CD8-positive, alpha-beta memory T cell (primary cell): Measurements from ENCODE around the gene DNAH11. TPM values are rescaled to one million over a fixed set of nuclear protein-coding genes. Genes with fewer than 3 reads are reported as not detected.

Experiments
- CTCF ChIA-PET: fragments of 350-600 bp; sonication (Branson Sonifier 250); formaldehyde crosslinking; loops from one replicate; lab custom pipeline; 2021; ENCODE audit warnings: antibody characterized with exemption; lab: Charles Lee
- POLR2A ChIA-PET: fragments of 350-600 bp; sonication (Branson Sonifier 250); formaldehyde crosslinking; loops from one replicate; lab custom pipeline; 2021; ENCODE audit warnings: antibody characterized with exemption; lab: Charles Lee
- DNase-seq, 5 donors: peaks; one replicate each; pipeline versions ENCODE4 v3.0.0 to v3.0.0-alpha.2; 2020 to 2022; ENCODE audit warnings: mixed read lengths in 1 of 5
- H3K27ac ChIP-seq: one replicate; pipeline ENCODE4 v1.7.0; 2013; ENCODE audit warnings: low read depth, mild to moderate bottlenecking, low read length, moderate library complexity
- H3K27me3 ChIP-seq: 2 replicates; pipeline ENCODE4 v1.7.0; 2013; ENCODE audit warnings: low read length, mild to moderate bottlenecking; ENCODE audit not compliant: insufficient read depth, poor library complexity, severe bottlenecking
- H3K36me3 ChIP-seq: 2 replicates; pipeline ENCODE4 v1.7.0; 2013; ENCODE audit warnings: mild to moderate bottlenecking, low read length, moderate library complexity; ENCODE audit not compliant: insufficient read depth
- H3K4me1 ChIP-seq: 2 replicates; pipeline ENCODE4 v1.7.0; 2013; ENCODE audit warnings: mild to moderate bottlenecking, low read length, moderate library complexity; ENCODE audit not compliant: insufficient read depth
- H3K4me3 ChIP-seq: 2 replicates; pipeline ENCODE4 v1.7.0; 2013; ENCODE audit warnings: mild to moderate bottlenecking, low read length
- H3K9me3 ChIP-seq: 2 replicates; pipeline ENCODE4 v1.7.0; 2013; ENCODE audit warnings: mild to moderate bottlenecking, low read length
- H3K27ac Mint-ChIP-seq, 8 donors: one replicate each; pipeline ENCODE4 v1.8.0; 2020 to 2021; ENCODE audit warnings: mixed read lengths in 8 of 8, mild to moderate bottlenecking in 6 of 8, inconsistent platforms in 3 of 8, moderate library complexity in 3 of 8
- H3K27me3 Mint-ChIP-seq, 2 donors: one replicate each; pipeline ENCODE4 v1.8.0; 2020 to 2021; ENCODE audit warnings: mixed read lengths in 2 of 2, mild to moderate bottlenecking in 1 of 2, moderate library complexity in 1 of 2
- H3K36me3 Mint-ChIP-seq, 3 donors: one replicate each; pipeline ENCODE4 v1.8.0; 2020 to 2021; ENCODE audit warnings: mixed read lengths in 3 of 3, inconsistent platforms in 1 of 3, mild to moderate bottlenecking in 1 of 3
- H3K4me1 Mint-ChIP-seq, 3 donors: one replicate each; pipeline ENCODE4 v1.8.0; 2020 to 2021; ENCODE audit warnings: mixed read lengths in 3 of 3, inconsistent platforms in 1 of 3, mild to moderate bottlenecking in 1 of 3
- H3K4me3 Mint-ChIP-seq, 7 donors: one replicate each; pipeline ENCODE4 v1.8.0; 2020 to 2021; ENCODE audit warnings: mixed read lengths in 7 of 7, mild to moderate bottlenecking in 6 of 7, moderate library complexity in 4 of 7, inconsistent platforms in 2 of 7
- H3K9me3 Mint-ChIP-seq, 5 donors: one replicate each; pipeline ENCODE4 v1.8.0; 2020 to 2022; ENCODE audit warnings: mixed read lengths in 5 of 5, mild to moderate bottlenecking in 3 of 5, moderate library complexity in 2 of 5, inconsistent platforms in 1 of 5
- polyA plus RNA-seq: library from polyadenylated mRNA; unstranded; fragments of 300-500 nt; fragmentation: Illumina TruSeq; gene quantifications from one replicate; pipeline ENCODE4 v1.2.3, GENCODE V29; 2021
- total RNA-seq, 2 experiments: library from RNA; stranded (reverse); gene quantifications; one replicate each; pipeline ENCODE4 v1.2.3, GENCODE V29; 2021

DNAH11 gene
- total and polyA plus RNA-seq, 3 experiments from 2014 or later: 0.02 TPM; not detected in 2

GRCh38 chr7:21910253-21910652 is 367.4 kb downstream of the DNAH11 start:
- Mint-ChIP-seq H3K36me3 (peaks cover 0 to 12% (median 11%) of the 10 kb centered on the region in 3 donors), H3K4me1 (no peaks in the 10 kb centered on the region), H3K9me3 (no peaks in the 10 kb centered on the region), H3K4me3 (no peak overlapping the region), H3K27ac (no peak overlapping the region), H3K27me3 (no peaks in the 10 kb centered on the region)
- DNase-seq: no peak
- Histone ChIP-seq H3K36me3 (peaks cover 4% of the 10 kb centered on the region), H3K9me3 (no peaks in the 10 kb centered on the region), H3K27me3 (no peaks in the 10 kb centered on the region), H3K4me1 (no peaks in the 10 kb centered on the region), H3K4me3 (no peak overlapping the region), H3K27ac (no peak overlapping the region)
- CTCF ChIA-PET: no interaction called here
- POLR2A ChIA-PET: no interaction called here

GRCh38 chr7:21911341-21911875 is 368.6 kb downstream of the DNAH11 start:
- no peak overlapping the region for H3K4me3 ChIP-seq
- Mint-ChIP-seq H3K27ac (no peak overlapping the region), H3K4me1 (no peaks in the 10 kb centered on the region), H3K9me3 (no peaks in the 10 kb centered on the region), H3K4me3 (no peak overlapping the region), H3K27me3 (no peaks in the 10 kb centered on the region), H3K36me3 (peaks cover 0 to 11% (median 11%) of the 10 kb centered on the region in 3 donors)
- no peak for DNase-seq
- H3K27me3 ChIP-seq: no peaks in the 10 kb centered on the region
- no peaks in the 10 kb centered on the region for H3K9me3 ChIP-seq
- no peak overlapping the region for H3K27ac ChIP-seq
- no peaks in the 10 kb centered on the region for H3K4me1 ChIP-seq
- POLR2A ChIA-PET: no interaction called here
- CTCF ChIA-PET: no interaction called here
- H3K36me3 ChIP-seq: no peaks in the 10 kb centered on the region

DNA sequence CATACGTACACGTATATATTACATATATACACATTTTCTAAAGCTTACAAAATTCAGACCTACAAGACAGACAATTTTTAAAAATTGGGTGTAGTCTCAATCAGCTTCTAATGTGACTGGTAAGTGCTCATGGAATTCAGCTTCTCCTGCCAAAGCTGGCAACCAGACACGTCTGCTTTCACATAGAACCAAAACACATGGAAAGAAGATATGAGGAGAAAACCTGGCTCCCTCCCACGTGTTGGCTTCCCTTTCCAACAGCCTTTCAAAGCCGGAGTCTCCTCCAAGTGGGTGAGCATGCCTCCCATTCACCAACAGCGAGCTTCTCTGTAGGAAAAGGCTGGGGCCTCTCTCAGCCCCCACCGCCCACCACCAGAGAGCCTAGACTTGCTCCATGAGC is 369.5 kb downstream of the DNAH11 start:
- Histone ChIP-seq H3K4me3 (no peak overlapping the region), H3K27ac (no peak overlapping the region), H3K9me3 (no peaks in the 10 kb centered on the region), H3K4me1 (no peaks in the 10 kb centered on the region), H3K27me3 (no peaks in the 10 kb centered on the region), H3K36me3 (no peaks in the 10 kb centered on the region)
- peaks cover 0 to 11% (median 9%) of the 10 kb centered on the region in 3 donors for H3K36me3 Mint-ChIP-seq
- H3K27me3 Mint-ChIP-seq: no peaks in the 10 kb centered on the region
- no peak overlapping the region for H3K4me3 Mint-ChIP-seq
- POLR2A ChIA-PET: no interaction called here
- no peaks in the 10 kb centered on the region for H3K9me3 Mint-ChIP-seq
- H3K27ac Mint-ChIP-seq: no peak overlapping the region
- no peaks in the 10 kb centered on the region for H3K4me1 Mint-ChIP-seq
- no peak for DNase-seq
- CTCF ChIA-PET: no interaction called here

DNA sequence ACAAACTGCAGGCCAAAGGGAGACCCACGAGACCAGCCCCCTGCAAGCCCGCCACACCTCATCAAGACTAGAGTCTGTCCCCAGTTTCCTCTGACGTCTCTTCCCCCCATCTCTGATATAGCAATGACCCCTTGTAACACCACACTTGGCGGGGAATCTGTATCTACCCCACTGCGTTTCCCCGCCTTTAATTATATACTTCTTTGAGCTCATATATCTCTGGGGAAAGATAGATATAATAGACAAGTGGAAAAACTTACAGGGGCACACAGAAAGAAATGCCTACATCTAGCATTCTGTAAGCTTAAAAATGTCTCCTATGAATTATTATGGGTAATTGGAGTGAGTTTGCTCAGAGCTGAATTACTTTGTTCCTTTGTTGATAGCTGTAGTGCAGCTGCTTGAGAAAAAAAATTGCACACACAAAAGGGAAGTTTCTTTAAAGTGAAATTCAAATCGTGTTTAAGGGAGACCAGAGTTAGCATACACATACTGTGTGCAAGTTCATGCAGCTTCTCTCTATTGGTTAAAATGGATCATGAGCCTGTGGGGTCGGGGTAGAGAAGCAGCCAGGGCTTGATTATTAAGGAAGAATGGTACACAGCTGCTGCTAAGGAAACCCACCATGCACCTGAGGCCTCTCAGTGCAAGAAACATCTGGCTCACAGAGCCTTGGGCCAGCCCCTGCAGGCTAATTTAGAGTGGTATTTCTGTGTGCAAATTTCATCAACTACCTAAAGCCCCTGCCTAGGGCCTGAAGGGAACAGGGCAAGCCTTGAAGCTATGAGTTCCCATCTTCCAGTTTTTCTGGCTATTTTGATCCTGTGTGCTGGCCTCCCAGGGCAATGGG is 370.3 kb downstream of the DNAH11 start:
- DNase-seq: no peak
- H3K27me3 Mint-ChIP-seq: no peaks in the 10 kb centered on the region
- H3K4me1 Mint-ChIP-seq: no peaks in the 10 kb centered on the region
- no peak overlapping the region for H3K27ac Mint-ChIP-seq
- ChIA-PET CTCF (no interaction called here), POLR2A (no interaction called here)
- H3K27me3 ChIP-seq: no peaks in the 10 kb centered on the region
- no peak overlapping the region for H3K27ac ChIP-seq
- no peak overlapping the region for H3K4me3 Mint-ChIP-seq
- no peaks in the 10 kb centered on the region for H3K4me1 ChIP-seq
- H3K4me3 ChIP-seq: no peak overlapping the region
- H3K9me3 Mint-ChIP-seq: no peaks in the 10 kb centered on the region
- peaks cover 0 to 10% (median 7%) of the 10 kb centered on the region in 3 donors for H3K36me3 Mint-ChIP-seq
- no peaks in the 10 kb centered on the region for H3K9me3 ChIP-seq
- no peaks in the 10 kb centered on the region for H3K36me3 ChIP-seq

GRCh38 chr7:21914671-21915070 is 371.8 kb downstream of the DNAH11 start:
- Histone ChIP-seq H3K9me3 (no peaks in the 10 kb centered on the region), H3K27me3 (no peaks in the 10 kb centered on the region), H3K4me3 (no peak overlapping the region), H3K27ac (no peak overlapping the region), H3K36me3 (no peaks in the 10 kb centered on the region), H3K4me1 (no peaks in the 10 kb centered on the region)
- H3K9me3 Mint-ChIP-seq: no peaks in the 10 kb centered on the region
- H3K27ac Mint-ChIP-seq: no peak overlapping the region
- POLR2A ChIA-PET: no interaction called here
- peaks cover 0 to 8% (median 7%) of the 10 kb centered on the region in 3 donors for H3K36me3 Mint-ChIP-seq
- CTCF ChIA-PET: no interaction called here
- no peak for DNase-seq
- peaks cover 0 to 2% of the 10 kb centered on the region in 2 donors for H3K27me3 Mint-ChIP-seq
- no peaks in the 10 kb centered on the region for H3K4me1 Mint-ChIP-seq
- no peak overlapping the region for H3K4me3 Mint-ChIP-seq

GRCh38 chr7:21915140-21915539 is 372.3 kb downstream of the DNAH11 start:
- Histone ChIP-seq H3K36me3 (no peaks in the 10 kb centered on the region), H3K27me3 (no peaks in the 10 kb centered on the region), H3K9me3 (no peaks in the 10 kb centered on the region), H3K4me1 (no peaks in the 10 kb centered on the region), H3K27ac (no peak overlapping the region), H3K4me3 (no peak overlapping the region)
- peaks cover 0 to 8% (median 7%) of the 10 kb centered on the region in 3 donors for H3K36me3 Mint-ChIP-seq
- H3K9me3 Mint-ChIP-seq: no peaks in the 10 kb centered on the region
- ChIA-PET POLR2A (no interaction called here), CTCF (no interaction called here)
- DNase-seq: no peak
- H3K27me3 Mint-ChIP-seq: peaks cover 0 to 4% of the 10 kb centered on the region in 2 donors
- no peaks in the 10 kb centered on the region for H3K4me1 Mint-ChIP-seq
- H3K4me3 Mint-ChIP-seq: no peak overlapping the region
- H3K27ac Mint-ChIP-seq: no peak overlapping the region

DNA sequence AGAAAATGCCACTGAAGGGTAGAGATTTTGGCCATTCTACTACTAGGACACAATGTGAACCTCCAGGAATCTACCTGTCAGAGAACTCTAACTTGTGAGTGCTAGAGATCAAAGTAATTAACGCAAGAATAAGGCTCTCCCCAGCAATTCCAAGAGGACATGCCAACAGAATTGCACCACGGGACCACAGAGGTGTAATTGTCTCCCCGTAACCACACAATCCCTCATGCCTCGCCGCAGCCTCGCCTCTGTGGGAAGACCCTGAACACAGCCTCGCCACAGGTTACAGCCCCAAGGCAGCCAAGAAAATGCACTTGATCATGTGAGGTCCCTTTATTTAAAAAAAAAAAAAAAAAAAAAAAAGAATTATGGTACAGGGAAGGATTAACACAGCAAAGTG is 373.3 kb downstream of the DNAH11 start:
- CTCF ChIA-PET: no interaction called here
- Mint-ChIP-seq H3K27ac (no peak overlapping the region), H3K36me3 (peaks cover 0 to 8% (median 7%) of the 10 kb centered on the region in 3 donors), H3K4me1 (no peaks in the 10 kb centered on the region), H3K4me3 (no peak overlapping the region), H3K9me3 (no peaks in the 10 kb centered on the region), H3K27me3 (peaks cover 0 to 4% of the 10 kb centered on the region in 2 donors)
- no peak for DNase-seq
- Histone ChIP-seq H3K27me3 (no peaks in the 10 kb centered on the region), H3K4me1 (no peaks in the 10 kb centered on the region), H3K9me3 (no peaks in the 10 kb centered on the region), H3K27ac (no peak overlapping the region), H3K36me3 (no peaks in the 10 kb centered on the region), H3K4me3 (no peak overlapping the region)
- POLR2A ChIA-PET: no interaction called here

DNA sequence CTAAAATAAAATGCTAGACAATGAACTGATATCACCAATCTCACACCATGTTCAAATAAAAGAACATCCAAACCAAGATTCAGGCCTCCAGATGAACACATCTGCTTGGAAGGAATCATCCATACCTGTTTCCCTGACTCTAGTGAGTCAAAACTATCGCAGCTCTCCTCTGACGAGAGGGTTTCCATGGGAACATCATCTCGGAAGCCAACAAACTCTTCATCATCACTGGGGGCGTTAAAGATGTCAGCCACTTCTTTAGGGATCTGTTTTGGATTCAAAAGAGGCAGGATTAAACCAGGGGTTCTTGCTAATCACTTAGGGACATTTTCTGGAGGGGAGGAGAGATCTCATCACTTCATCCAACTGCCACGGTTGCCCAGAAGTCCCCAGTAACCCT is 373.8 kb downstream of the DNAH11 start:
- Mint-ChIP-seq H3K9me3 (no peaks in the 10 kb centered on the region), H3K4me3 (no peak overlapping the region), H3K4me1 (no peaks in the 10 kb centered on the region), H3K27ac (no peak overlapping the region), H3K27me3 (peaks cover 0 to 4% of the 10 kb centered on the region in 2 donors), H3K36me3 (peaks cover 0 to 8% (median 7%) of the 10 kb centered on the region in 3 donors)
- ChIA-PET POLR2A (no interaction called here), CTCF (no interaction called here)
- Histone ChIP-seq H3K9me3 (no peaks in the 10 kb centered on the region), H3K27me3 (no peaks in the 10 kb centered on the region), H3K4me1 (no peaks in the 10 kb centered on the region), H3K4me3 (no peak overlapping the region), H3K27ac (no peak overlapping the region), H3K36me3 (no peaks in the 10 kb centered on the region)
- no peak for DNase-seq
